HFF-Myc (cell line): ENCODE results near the gene ZNF491.
A peak's percentile ranks its signal among the peaks of the same experiment; 100 is the strongest.

ENCODE experiments used
- DNase-seq: peaks from one replicate; pipeline ENCODE4 v3.0.0-alpha.2; 2011; ENCODE audit warnings: low read depth; ENCODE audit errors: extremely low read depth
- H3K4me3 ChIP-seq: replicated peaks from 2 replicates; pipeline ENCODE4 v1.5.1; 2011; ENCODE audit warnings: low read depth, mild to moderate bottlenecking, control low read depth, low read length
- TF ChIP-seq, protein P1 (sequence below): IDR thresholded peaks from 2 replicates; pipeline ENCODE4 v1.5.1; 2012; ENCODE audit warnings: mild to moderate bottlenecking, low read depth, low read length, control low read depth; ENCODE audit errors: missing control alignments

Gene ZNF491

GRCh38 chr19:11780431-11781020, 17.8 kb upstream of the ZNF491 start:
- DNase-seq = no peak
- no peak overlapping the region for H3K4me3 ChIP-seq

DNA sequence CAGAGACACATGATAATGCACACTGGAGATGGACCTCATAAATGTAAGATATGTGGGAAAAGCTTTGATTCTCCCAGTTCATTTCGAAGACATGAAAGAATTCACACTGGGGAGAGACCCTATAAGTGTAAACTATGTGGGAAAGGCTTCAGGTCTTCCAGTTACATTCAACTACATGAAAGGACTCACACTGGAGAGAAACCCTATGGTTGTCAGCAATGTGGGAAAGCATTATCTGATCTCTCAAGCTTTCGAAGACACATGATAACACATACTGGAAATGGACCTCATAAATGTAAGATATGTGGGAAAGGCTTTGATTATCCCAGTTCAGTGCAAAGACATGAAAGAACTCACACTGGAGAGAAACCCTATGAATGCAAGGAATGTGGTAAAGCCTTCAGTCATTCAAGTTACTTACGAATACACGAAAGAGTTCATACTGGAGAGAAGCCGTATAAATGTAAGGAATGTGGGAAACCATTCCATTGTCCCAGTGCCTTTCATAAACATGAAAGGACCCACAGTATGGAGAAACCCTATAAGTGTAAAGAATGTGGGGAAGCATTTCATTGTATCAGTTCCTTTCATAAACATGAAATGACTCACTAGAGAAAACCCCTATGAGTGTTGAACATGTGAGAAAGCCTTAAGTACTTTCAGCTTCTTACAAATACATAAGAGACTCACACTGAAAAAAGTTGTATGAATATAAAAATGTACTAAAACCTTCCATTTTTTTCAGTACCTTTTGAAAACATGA, 16.8 kb upstream of the ZNF491 start:
- TF ChIP-seq, protein P1, sequence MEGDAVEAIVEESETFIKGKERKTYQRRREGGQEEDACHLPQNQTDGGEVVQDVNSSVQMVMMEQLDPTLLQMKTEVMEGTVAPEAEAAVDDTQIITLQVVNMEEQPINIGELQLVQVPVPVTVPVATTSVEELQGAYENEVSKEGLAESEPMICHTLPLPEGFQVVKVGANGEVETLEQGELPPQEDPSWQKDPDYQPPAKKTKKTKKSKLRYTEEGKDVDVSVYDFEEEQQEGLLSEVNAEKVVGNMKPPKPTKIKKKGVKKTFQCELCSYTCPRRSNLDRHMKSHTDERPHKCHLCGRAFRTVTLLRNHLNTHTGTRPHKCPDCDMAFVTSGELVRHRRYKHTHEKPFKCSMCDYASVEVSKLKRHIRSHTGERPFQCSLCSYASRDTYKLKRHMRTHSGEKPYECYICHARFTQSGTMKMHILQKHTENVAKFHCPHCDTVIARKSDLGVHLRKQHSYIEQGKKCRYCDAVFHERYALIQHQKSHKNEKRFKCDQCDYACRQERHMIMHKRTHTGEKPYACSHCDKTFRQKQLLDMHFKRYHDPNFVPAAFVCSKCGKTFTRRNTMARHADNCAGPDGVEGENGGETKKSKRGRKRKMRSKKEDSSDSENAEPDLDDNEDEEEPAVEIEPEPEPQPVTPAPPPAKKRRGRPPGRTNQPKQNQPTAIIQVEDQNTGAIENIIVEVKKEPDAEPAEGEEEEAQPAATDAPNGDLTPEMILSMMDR = no peak
- DNase-seq = no peak
- no peak overlapping the region for H3K4me3 ChIP-seq

More at GRCh38 chr19:11780431-11781020, 17.8 kb upstream of the ZNF491 start:
- TF ChIP-seq, protein P1 = no peak

DNA sequence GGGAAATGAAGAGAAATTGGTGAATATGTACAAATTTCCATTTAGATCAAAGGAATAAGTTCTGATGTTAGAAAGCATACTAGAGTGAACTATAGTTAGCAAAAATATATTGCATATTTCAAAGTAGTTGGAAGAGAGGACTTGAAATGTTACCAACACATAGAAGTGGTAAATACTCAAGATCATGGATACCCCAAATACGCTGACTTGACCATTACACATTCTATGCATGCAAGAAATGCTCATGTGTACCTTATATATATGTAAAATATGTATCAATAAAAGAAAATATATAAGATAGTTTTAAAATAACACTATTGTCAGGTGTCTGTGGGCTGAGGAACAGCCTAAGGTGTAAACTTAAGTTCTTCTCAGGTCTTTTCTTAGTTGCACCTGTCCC, 14.6 kb upstream of the ZNF491 start:
- TF ChIP-seq, protein P1 = no peak
- DNase-seq = no peak
- H3K4me3 ChIP-seq = no peak overlapping the region

GRCh38 chr19:11784356-11784755, 14.0 kb upstream of the ZNF491 start:
- TF ChIP-seq, protein P1 = no peak
- DNase-seq = no peak
- H3K4me3 ChIP-seq = no peak overlapping the region

DNA sequence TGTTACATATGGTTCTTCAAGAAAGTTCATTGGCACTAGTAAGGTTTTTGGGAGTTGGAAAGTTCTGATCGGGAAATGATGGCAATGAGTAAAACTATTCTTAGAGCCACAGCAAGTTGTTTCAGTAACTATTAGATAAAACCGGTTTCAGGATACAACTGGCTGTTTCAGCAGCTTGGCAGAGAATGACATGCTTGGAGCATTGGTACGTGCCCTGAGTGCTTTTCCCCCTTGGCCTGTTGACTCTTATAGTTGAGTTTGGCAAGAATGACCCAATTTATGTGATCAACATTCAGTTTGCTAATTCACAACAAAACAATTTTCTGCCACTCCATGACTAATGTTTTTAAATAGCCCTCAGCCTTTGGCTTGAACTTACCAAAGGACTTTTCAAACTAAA, 10.8 kb upstream of the ZNF491 start:
- no peak overlapping the region for H3K4me3 ChIP-seq
- TF ChIP-seq, protein P1 = no peak
- no peak for DNase-seq

GRCh38 chr19:11792942-11793341, 5.4 kb upstream of the ZNF491 start:
- no peak overlapping the region for H3K4me3 ChIP-seq
- no peak for DNase-seq
- TF ChIP-seq, protein P1 = no peak

- DNase-seq = peak; percentile 80
- TF ChIP-seq, protein P1 = peak; percentile 83
- no peak overlapping the region for H3K4me3 ChIP-seq
Measured at GRCh38 chr19:11797491-11797890, 832 bp upstream of the ZNF491 start.
